Retinal pigment epithelial cell (primary cell): ENCODE results near the gene CREBL2.
"Not testable (repeated sequence)": the region's sequence is repeated elsewhere in the genome, so short reads cannot be mapped to it uniquely, and the experiment has no call there.

ENCODE experiments used
- DNase-seq: peaks from one replicate; pipeline ENCODE4 v3.0.0-alpha.2; 2010; ENCODE audit warnings: low read depth
- H3K4me3 ChIP-seq: 2 replicates; pipeline ENCODE4 v1.5.1; 2011; ENCODE audit warnings: mild to moderate bottlenecking, low read length, control low read depth, moderate library complexity
- TF ChIP-seq, protein P1 (sequence below): conservative IDR thresholded peaks from 2 replicates; pipeline ENCODE4 v1.5.1; 2011; ENCODE audit warnings: low read depth, low read length, control low read depth, inconsistent platforms

CREBL2 gene

DNA sequence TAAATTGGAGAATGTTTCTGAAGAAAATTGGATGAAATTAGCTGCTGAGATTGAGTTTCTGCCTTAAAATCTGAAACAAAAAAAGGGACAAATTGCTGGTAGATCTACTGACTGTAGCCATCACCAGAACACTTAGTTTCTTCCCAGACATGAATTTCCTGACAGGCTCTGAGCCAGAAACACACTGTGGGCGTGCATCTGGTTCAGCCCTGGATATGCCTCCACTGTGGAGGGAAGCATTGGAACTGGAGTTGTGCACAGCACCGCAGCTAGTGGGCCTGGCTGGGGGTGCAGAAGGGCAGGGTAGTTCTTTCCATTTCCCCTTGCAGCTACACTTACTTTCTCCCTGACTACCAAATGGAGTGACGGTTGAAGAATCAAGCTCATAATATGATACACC, 31.2 kb downstream of the CREBL2 start:
- H3K4me3 ChIP-seq: no peak overlapping the region
- no peak for DNase-seq
- TF ChIP-seq, protein P1, sequence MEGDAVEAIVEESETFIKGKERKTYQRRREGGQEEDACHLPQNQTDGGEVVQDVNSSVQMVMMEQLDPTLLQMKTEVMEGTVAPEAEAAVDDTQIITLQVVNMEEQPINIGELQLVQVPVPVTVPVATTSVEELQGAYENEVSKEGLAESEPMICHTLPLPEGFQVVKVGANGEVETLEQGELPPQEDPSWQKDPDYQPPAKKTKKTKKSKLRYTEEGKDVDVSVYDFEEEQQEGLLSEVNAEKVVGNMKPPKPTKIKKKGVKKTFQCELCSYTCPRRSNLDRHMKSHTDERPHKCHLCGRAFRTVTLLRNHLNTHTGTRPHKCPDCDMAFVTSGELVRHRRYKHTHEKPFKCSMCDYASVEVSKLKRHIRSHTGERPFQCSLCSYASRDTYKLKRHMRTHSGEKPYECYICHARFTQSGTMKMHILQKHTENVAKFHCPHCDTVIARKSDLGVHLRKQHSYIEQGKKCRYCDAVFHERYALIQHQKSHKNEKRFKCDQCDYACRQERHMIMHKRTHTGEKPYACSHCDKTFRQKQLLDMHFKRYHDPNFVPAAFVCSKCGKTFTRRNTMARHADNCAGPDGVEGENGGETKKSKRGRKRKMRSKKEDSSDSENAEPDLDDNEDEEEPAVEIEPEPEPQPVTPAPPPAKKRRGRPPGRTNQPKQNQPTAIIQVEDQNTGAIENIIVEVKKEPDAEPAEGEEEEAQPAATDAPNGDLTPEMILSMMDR: no peak

DNA sequence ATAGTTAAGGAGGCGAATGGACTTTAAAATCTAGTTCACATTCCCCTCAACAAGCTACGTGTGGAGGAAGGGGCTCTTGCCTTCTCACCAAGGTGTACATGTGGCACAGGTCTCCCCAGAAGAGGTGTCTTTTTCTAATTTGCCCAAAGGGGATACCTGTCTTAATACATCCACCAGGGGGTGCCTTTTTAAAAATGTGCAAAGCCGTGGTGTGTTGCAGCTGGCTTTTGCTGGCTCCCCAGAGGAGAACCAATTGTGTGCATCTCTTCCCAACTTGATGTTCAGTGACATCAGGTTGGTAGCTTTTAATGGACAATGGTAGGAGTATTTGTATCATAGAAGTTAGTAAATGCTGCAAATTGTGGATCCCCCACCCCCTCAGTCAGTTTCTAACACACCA, 33.8 kb downstream of the CREBL2 start:
- TF ChIP-seq, protein P1: peak; percentile 45
- DNase-seq: no peak
- no peak overlapping the region for H3K4me3 ChIP-seq

DNA sequence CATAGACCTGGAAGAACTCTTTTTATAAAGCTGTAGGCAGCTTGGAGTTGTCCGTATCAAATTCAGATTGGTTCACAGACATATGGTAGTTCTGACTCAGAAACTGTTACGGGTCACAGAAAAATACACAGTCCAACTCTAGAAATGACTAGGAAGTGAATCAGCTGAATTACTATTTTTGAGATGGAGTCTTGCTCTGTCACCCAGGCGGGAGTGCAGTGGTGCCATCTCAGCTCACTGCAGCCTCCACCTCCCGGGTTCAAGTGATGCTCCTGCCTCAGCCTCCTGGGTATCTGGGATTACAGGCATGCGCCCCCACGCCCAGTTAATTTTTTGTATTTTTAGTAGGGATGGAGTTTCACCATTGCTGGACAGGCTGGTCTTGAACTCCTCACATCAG, 34.3 kb downstream of the CREBL2 start:
- DNase-seq, H3K4me3 ChIP-seq: not testable (repeated sequence)

DNA sequence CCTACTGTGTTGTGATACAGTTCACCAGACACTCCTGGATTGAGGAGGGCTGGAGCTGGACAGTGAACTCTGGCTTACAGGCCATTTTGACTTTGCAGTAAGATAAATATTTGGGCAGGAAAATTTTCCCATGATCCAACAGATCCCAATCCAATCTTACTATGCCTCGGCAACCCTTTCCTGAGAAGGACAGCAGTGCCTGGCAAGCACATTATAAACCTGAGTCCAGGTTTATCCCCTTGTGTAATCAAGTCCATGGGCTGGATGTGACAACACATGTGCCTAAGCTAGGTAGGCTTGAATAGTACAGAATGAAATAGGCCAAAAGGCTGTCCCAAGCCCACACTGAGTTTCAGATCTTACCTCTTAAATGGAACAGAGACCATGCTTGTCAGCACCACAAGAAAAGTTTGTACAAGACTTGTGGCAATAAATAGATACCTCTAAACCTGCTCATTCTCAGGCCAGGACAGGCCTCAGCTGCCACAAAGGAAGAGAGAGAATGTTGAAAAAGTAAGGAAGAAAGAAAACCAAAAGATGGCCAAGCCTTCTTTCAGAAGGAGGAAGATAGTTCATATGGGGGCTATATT, 34.9 kb downstream of the CREBL2 start:
- TF ChIP-seq, protein P1: no peak
- no peak for DNase-seq
- no peak overlapping the region for H3K4me3 ChIP-seq

DNA sequence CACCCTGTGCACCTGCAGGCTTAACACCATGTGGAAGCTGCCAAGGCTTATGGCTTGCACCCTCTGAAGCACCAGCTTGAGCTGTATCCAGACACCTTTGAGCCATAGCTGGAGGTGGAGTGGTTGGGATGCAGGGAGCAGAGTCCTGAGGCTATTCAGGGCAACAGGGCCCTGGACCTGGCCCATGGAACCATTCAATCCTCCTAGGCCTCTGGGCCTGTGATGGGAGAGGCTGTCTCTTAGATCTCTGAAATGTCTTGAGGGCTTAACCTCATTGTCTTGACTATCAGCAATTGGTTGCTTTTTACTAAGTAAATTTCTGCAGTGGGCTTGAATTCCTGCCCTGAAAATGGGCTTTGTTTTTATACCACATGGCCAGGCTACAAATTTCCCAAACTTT, 36.6 kb downstream of the CREBL2 start:
- TF ChIP-seq, protein P1: no peak
- DNase-seq: no peak
- H3K4me3 ChIP-seq: no peak overlapping the region

DNA sequence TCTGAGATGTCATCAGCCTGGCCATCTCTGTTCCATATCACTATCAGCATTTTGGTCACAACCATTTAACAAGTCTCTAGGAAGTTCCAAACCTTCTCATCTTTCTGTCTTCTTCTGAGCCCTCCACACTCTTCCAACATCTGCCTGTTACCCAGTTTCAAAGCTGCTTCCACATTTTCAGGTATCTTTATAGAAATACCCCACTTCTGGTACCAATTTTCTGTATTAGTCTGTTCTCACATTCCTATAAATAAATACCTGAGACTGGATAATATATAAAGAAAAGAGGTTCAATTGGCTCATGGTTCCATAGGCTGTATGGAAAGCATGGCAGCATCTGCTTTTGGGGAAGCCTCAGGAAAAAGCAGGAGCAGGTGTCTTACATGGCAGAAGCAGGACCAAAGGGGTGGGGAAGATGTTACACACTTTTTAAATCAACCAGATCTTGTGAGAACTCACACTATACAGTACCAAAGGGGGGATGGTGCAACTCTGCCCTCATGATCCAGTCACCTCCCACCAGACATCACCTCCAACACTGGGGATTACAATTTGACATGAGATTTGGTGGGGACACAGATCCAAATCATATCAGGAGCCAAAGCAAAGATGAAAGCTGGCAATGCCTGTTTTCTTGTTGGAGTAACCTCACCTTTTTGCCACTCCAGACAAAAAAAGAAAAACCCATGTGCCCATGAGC, 37.4 kb downstream of the CREBL2 start:
- TF ChIP-seq, protein P1: no peak
- no peak for DNase-seq
- no peak overlapping the region for H3K4me3 ChIP-seq

DNA sequence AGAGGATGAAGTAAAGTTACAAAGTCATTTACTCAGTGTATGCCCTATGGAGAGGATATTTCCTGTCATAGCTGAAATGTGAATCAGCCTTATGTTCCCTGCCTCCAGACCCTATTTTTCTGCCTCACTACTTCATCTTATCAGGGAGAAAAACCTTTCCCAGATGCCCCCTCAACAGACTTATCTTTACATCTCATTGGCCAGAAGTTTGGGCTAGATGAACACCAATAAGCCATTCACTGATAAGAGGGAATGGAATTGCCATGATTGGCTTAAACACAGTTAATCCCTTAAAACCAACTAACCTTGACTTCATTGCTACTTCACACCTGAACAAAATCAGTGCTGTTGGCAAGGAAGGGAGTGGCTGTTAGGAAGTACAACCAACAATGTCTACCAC, 40.1 kb downstream of the CREBL2 start:
- H3K4me3 ChIP-seq: no peak overlapping the region
- TF ChIP-seq, protein P1: no peak
- DNase-seq: no peak

DNA sequence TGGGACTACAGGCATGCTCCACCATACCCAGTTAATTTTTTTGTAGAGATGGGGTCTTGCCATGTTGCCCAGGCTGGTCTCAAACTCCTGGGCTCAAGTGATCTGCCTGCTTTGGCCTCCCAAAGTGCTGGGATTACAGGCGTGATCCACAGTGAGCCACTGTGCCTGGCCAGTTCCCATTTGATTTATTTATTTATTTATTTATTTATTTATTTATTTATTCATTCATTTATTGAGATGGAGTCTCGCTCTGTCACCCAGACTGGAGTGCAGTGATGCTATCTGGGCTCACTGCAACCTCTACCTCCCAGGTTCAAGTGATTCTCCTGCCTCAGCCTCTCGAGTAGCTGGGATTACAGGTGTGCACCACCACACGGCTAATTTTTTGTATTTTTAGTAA, 41.0 kb downstream of the CREBL2 start:
- not testable (repeated sequence) for DNase-seq, H3K4me3 ChIP-seq
